GM12865 (cell line): ENCODE measurements around the gene LMCD1.

Experiments used
- DNase-seq: peaks from one replicate; pipeline ENCODE4 v3.0.0; 2010; ENCODE audit warnings: low read depth
- H3K4me3 ChIP-seq: 2 replicates; pipeline ENCODE4 v1.5.1; 2011; ENCODE audit warnings: mild to moderate bottlenecking, low read depth, low read length, control low read depth
- CTCF ChIP-seq: IDR thresholded peaks from 2 replicates; pipeline ENCODE4 v1.5.1; 2011; ENCODE audit warnings: low read length, control low read depth, low read depth, inconsistent platforms; ENCODE audit not compliant: insufficient read depth; ENCODE audit errors: missing control alignments

The LMCD1 gene

GRCh38 chr3:8472549-8472948 lies 29.1 kb upstream of the LMCD1 start:
- no peak for TF ChIP-seq CTCF
- H3K4me3 ChIP-seq, result no peak overlapping the region
- DNase-seq, result no peak

DNA sequence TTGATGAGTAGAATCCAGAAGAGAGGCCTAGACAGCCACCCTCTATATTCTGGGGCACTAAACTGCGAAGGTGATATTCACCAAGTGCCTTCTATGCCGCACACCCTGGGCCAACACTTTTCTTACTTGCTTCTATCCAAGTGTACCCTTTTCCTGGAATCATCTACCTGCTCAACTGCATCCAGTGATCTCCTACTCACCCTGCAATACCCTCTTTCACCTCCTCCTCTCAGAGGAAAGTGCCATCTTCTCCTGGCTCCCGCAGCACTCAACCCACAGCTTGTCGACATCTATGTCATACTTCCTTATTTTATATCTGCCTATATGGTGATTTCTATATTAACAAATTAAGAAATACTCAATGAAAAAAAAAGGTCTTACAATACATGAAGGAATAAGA lies 28.6 kb upstream of the LMCD1 start:
- no peak for DNase-seq
- TF ChIP-seq CTCF, result no peak
- no peak overlapping the region for H3K4me3 ChIP-seq

DNA sequence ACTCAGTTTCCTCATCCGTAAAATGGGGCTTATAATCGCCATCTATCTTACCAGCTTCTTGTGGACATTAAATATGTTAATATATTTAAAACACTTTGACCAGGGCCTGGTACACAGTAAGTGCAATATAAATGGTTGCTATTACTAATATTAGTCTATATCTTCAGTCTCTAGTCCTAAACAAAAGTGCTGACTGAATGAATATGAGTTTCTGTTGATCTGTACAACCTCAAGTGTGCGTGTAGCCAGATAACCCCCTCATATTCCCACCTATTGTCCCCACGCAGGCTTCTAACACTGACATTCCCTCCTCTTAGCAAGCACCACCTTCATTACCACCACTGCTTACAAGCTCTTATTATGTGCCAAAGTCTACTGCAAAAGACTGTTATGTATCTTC lies 27.6 kb upstream of the LMCD1 start:
- TF ChIP-seq CTCF, result no peak
- no peak for DNase-seq
- no peak overlapping the region for H3K4me3 ChIP-seq

DNA sequence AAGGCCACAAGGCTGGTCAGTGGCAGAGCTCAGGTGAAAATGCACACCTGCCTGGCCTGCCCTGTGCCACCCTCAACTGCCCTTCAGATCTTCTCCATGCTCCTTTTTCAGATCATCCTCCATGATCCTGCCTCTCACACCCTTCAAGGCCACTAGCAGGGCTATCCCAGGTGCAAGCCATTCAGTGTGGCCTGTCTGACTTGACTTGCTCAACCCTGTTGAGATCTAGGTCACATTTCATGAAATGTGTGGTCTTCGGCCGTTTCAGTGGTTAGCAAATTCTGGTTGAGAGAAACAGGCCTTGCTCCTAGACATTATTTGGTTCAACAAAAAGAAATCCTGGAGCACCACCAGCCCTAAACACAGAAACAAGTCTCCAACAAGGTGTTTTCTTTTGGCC lies 26.6 kb upstream of the LMCD1 start:
- no peak overlapping the region for H3K4me3 ChIP-seq
- DNase-seq, result no peak
- TF ChIP-seq CTCF, result no peak

GRCh38 chr3:8480699-8481098 lies 20.9 kb upstream of the LMCD1 start:
- no peak for DNase-seq
- no peak overlapping the region for H3K4me3 ChIP-seq
- no peak for TF ChIP-seq CTCF

DNA sequence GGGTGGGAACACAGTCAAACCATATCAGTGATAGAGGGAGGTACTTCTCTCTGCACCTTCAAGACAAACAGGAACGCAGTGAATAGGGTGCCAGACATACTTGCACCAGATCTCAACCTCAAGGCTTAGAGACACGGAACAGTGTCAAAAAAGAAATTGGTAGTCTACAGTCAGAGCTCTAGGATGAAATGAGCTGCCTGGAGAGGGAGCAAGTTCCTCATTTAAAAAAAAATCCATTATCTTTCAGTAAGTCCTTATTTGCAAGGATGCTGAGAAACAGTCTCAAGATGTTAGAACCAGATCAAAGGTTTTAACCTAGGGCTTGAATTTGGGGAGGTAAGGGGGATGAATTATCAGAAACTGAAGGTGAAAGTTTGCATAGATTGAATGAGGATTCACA lies 20.2 kb upstream of the LMCD1 start:
- no peak overlapping the region for H3K4me3 ChIP-seq
- DNase-seq, result no peak
- TF ChIP-seq CTCF, result no peak

DNA sequence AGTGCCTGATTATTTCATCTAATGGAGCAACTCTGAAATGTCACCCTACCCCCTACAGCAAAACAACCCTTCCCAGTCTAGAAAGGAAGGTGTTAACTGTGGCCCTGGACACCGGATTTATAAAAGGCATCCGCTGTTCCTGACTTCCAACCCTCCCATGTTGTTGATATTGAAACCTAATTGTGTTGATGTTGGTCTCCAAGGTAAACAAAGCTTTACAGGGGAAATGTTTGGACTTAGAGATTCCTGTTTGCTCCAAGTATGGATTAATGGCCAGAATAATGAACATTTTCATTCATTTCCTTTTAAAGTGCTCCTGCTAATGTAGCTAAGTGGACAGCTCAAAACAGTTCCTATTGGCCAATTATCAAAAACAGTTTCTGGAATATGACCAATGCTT lies 19.4 kb upstream of the LMCD1 start:
- H3K4me3 ChIP-seq, result no peak overlapping the region
- TF ChIP-seq CTCF, result no peak
- no peak for DNase-seq
